MM.1S (cell line): ENCODE measurements around the gene COL20A1.

Experiments
- EZH2 ChIP-seq: fragments of 300-600 bp; sonication (generic); optimal IDR thresholded peaks from 2 replicates; pipeline ENCODE3; 2017; ENCODE audit warnings: low read depth, mild to moderate bottlenecking, antibody characterized with exemption, low read length, mixed read lengths
- EZH2phosphoT487 ChIP-seq: fragments of 300-600 bp; sonication (generic); IDR thresholded peaks from 2 replicates; pipeline ENCODE4 v1.6.1; 2018; ENCODE audit warnings: antibody characterized with exemption, low read length
- TF ChIP-seq, protein P1 (sequence below): fragments of 300-600 bp; sonication (generic); IDR thresholded peaks from 2 replicates; pipeline ENCODE4 v1.5.1; 2016; ENCODE audit warnings: antibody characterized with exemption, low read length, mixed read lengths

GRCh38 chr20:63272105-63273058 lies 20.6 kb upstream of the COL20A1 start, which contains the start of gene ARFGAP1:
- TF ChIP-seq, protein P1, sequence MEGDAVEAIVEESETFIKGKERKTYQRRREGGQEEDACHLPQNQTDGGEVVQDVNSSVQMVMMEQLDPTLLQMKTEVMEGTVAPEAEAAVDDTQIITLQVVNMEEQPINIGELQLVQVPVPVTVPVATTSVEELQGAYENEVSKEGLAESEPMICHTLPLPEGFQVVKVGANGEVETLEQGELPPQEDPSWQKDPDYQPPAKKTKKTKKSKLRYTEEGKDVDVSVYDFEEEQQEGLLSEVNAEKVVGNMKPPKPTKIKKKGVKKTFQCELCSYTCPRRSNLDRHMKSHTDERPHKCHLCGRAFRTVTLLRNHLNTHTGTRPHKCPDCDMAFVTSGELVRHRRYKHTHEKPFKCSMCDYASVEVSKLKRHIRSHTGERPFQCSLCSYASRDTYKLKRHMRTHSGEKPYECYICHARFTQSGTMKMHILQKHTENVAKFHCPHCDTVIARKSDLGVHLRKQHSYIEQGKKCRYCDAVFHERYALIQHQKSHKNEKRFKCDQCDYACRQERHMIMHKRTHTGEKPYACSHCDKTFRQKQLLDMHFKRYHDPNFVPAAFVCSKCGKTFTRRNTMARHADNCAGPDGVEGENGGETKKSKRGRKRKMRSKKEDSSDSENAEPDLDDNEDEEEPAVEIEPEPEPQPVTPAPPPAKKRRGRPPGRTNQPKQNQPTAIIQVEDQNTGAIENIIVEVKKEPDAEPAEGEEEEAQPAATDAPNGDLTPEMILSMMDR = no peak
- TF ChIP-seq EZH2 (no peak), EZH2phosphoT487 (no peak)
